ENCODE results near the gene AIP. TPM values are rescaled to one million over a fixed set of nuclear protein-coding genes. Genes with fewer than 3 reads are reported as not detected.

Gene AIP
- total RNA-seq, 2 donors from 2014 or later, result 152 to 186 TPM

DNA sequence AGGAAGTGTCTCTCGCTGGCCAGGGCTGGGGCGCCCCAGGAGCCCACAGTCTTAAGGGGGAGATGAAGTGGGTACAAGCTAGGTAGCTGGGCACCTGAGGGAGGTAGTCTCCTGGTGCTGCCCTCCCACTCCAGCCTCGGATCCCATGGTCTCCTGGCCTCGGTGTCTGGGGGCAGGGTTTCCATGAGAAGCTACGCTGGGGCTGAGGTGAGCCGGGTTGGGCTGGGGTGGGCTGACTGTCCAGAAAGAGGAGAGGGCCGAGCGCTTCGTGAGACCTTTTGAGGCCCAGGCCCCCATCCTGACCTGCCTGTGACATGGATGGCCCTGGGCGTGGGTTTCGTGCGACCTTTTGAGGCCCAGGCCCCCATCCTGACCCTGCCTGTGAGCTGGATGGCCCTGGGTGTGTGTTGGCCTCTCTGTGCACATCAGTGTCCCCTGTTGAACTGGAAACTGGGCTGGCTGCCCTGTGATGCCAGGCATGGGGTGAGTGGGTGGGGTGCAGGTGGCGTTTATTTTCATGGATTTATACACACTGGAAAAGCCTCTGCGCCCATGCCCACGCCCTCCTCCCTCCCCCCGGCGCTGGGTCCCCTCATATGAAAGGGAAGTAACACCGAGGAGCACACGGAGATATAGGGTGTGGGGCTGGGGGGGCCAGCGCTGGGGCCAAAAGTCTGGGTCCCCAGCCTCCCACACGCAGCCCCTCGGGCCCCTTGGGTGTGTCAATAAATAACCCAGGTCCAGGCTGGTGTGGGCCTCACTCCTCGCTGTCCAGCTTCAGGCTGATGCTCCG, 8.6 kb downstream of the AIP start:
- no peaks in the 10 kb centered on the region for H3K27me3 Mint-ChIP-seq
- peaks cover 87% of the 10 kb centered on the region for H3K36me3 Mint-ChIP-seq (ENCODE audit: low read depth)
- H3K4me1 Mint-ChIP-seq, result peaks cover 22% of the 10 kb centered on the region
- peaks cover 2% of the 10 kb centered on the region for H3K9me3 Mint-ChIP-seq
- H3K4me3 Mint-ChIP-seq, result no peak overlapping the region
- peak overlapping the region; percentile 56 for H3K27ac Mint-ChIP-seq
- no peak for ATAC-seq (replicated peaks)

DNA sequence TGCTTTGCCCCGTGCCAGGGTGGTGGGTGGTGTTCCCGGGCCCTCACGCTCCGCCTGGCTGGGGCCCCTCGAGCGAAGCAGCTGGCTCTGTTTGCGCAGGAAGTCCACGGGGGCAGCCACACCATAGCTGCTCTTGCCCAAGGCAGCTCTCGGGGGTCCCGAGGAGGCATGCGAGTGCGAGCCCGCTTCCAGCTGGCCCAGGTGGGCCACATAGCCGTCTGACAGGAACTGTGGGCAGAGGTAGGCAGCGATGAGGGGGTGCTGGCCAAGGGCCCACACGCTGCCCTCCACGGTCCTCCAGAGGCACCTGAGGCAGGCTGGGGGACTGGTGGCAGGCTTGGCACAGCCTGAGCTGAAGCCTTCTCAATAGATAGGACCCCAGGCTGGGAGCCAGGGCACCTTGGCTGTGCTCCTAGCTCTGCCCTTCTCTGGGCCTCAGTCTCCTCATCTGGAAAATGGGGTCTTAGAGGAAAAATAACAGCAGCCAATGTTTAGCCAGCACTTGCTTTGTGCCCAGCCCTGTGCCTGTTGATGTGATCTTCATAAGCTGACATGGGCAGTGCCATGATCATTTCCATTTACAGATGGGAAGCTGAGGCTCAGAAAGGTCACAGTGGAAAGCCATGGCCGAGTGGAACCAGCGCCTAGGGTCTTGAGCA, 9.4 kb downstream of the AIP start:
- no peak for ATAC-seq (replicated peaks)
- Mint-ChIP-seq H3K36me3 (ENCODE audit: low read depth) (peaks cover 87% of the 10 kb centered on the region), H3K9me3 (no peaks in the 10 kb centered on the region), H3K27ac (no peak overlapping the region), H3K4me1 (peaks cover 16% of the 10 kb centered on the region), H3K27me3 (no peaks in the 10 kb centered on the region), H3K4me3 (no peak overlapping the region)

DNA sequence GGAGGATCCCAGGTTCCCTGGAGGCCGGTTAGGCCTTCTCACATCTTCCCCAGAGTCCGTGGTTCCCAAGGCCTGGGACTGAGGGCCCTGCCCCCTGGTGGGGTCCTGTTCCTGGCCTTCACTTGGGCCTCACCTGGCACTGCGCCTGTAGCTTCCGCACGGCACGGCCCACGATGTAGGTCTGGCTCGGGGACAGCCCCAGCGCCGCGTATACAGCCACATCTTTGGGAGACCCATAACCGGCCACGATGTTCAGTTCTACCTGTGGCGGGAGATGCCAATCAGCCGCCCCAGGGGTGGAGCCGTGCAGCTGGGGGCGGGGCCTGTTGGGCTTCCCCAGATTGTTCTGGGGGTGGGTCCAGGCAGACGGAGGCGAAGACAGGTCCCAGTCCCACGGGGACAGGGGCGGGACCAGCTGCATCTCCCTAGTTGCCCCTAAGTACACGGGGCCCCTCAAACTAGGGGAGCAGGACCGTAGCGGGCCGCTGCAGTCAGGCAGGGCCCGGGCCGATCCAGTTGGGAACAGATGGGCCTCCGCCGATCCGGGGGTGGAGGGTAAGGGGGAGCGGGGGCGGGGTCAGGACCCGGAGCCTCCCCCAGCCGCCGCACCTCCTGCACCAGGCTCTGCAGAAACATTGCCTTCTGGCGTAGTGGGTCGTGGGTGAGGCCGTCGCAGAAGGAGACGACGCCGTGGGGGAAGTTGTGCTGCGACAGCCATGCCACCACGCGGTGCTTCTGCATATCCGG, 10.1 kb downstream of the AIP start:
- ATAC-seq (replicated peaks), result peak; percentile 37
- peaks cover 9% of the 10 kb centered on the region for H3K4me1 Mint-ChIP-seq
- H3K9me3 Mint-ChIP-seq, result no peaks in the 10 kb centered on the region
- no peaks in the 10 kb centered on the region for H3K27me3 Mint-ChIP-seq
- no peak overlapping the region for H3K4me3 Mint-ChIP-seq
- H3K36me3 Mint-ChIP-seq (ENCODE audit: low read depth), result peaks cover 87% of the 10 kb centered on the region
- H3K27ac Mint-ChIP-seq, result no peak overlapping the region

DNA sequence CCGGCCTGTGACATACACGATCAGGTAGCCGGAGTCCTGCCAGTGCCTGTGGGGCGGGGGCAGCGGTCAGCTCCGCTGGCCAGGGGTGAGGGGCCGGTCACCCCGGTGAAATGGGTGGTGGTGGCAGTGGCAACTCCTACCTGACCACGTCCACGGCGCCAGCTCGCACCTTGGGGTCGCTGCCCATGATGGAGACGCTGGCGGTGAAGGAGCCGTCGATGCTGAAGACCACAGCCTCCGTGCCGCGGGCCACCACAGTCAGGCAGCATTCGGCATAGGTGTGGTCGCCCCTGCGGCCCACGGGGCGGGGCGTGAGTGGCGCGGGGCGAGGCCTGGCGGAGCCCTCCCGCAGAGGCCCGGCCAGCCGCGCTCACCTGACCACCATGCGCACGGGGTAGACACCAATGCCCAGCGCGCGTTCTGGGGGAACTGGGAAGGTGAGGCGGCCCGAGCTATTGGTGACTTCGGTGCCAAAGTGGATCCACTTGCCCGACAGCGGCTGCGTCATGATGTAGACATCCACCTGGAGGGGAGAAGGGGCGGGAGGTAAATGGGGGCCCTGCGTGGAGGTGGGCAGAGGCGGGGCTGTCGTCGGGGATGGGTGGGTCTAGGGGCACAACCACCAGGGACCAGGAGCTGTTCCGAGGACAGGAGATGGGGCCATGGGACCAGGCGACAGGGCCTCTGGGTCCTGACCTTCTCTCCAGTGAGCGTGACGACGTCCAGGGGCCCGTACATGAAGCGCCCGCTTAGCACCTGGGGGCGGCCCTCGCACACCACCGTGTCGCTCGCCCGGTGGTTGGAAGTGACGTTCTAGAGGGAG, 10.9 kb downstream of the AIP start:
- Mint-ChIP-seq H3K27me3 (no peaks in the 10 kb centered on the region), H3K4me1 (peaks cover 7% of the 10 kb centered on the region), H3K9me3 (no peaks in the 10 kb centered on the region), H3K36me3 (ENCODE audit: low read depth) (peaks cover 87% of the 10 kb centered on the region), H3K27ac (no peak overlapping the region), H3K4me3 (no peak overlapping the region)
- no peak for ATAC-seq (replicated peaks)

DNA sequence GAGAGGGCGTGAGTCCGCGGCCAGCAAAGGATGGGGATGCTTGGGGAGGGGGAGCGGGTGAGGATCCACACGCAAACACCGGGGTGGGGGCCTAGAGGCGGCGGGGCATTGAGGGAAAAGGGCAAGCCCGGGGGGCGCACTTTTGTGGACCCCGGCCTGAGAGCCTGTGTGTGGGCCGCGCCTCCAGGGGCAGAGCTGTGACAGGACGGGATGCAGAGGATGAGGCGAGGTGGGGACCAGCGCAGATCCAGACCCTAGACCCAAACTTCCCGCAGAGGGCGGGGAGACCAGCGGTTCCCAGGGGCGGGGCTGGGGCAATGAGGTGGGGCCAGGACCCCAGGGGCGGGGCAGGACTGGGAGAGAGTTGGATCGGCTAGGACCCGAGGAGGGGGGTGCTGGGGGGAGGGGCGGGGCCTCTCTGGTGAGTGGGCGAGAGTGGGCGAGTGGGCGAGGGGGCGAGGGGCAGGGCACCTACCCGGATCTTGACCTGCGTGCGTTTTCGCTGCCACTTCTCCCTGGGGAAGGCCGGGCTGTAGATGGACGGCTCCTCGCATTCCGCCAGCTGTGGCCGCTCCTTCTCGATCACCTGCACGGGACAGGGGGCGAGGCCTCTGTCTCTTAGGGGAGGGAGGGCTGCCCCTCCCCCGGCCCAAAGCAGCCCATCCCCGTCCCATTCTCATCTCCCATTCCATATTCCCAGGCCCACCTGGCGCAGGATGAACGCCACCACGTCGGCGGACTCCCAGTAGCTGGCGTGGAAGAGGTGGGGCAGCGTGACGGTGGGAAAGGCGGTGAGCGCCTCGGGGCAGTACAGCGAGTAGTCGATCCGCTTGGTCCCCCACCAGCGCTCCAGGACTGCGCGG, 11.8 kb downstream of the AIP start:
- H3K4me3 Mint-ChIP-seq, result no peak overlapping the region
- peaks cover 4% of the 10 kb centered on the region for H3K4me1 Mint-ChIP-seq
- H3K36me3 Mint-ChIP-seq (ENCODE audit: low read depth), result peaks cover 87% of the 10 kb centered on the region
- H3K27me3 Mint-ChIP-seq, result no peaks in the 10 kb centered on the region
- no peak for ATAC-seq (replicated peaks)
- H3K27ac Mint-ChIP-seq, result no peak overlapping the region
- H3K9me3 Mint-ChIP-seq, result no peaks in the 10 kb centered on the region

DNA sequence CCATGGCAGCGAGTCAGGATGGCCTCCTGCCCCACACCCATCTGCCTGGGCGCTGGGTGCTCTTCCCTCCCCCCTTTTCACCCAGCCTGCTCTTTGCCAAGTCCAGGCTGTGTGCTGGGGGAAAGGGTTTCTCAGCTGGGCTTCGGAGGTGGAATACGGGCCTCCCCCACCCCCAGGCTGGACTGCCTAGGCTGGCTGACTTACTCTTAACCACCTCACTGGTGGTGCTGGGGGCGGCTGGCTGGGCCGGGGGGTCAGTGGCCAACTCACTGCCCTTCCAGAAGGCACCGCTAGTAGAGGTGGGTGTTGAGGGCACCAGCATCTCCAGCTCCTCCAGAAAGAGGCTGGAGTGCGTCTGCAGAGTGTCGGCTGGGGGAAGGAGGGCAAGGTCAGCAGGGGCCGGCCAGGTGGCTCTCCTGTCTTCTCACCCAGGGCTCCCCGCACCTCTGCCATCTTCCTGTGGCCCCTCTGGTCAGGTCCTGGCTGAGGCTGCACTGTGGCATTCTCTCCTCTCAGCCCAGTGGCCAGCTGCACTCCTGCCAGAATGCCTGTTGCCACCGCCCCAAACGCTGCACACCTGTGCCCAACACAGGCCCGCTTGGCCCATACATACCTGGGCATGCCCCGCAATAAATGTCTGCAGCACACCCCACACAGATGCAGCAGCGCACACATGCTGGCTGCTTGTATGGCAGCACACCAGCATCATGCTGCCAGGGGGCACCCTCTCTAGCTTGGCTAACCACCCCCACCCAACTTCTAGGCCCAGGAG, 12.6 kb downstream of the AIP start:
- no peaks in the 10 kb centered on the region for H3K9me3 Mint-ChIP-seq
- no peak overlapping the region for H3K4me3 Mint-ChIP-seq
- no peak for ATAC-seq (replicated peaks)
- peaks cover 85% of the 10 kb centered on the region for H3K36me3 Mint-ChIP-seq (ENCODE audit: low read depth)
- H3K27ac Mint-ChIP-seq, result no peak overlapping the region
- H3K27me3 Mint-ChIP-seq, result no peaks in the 10 kb centered on the region
- peaks cover 1% of the 10 kb centered on the region for H3K4me1 Mint-ChIP-seq

DNA sequence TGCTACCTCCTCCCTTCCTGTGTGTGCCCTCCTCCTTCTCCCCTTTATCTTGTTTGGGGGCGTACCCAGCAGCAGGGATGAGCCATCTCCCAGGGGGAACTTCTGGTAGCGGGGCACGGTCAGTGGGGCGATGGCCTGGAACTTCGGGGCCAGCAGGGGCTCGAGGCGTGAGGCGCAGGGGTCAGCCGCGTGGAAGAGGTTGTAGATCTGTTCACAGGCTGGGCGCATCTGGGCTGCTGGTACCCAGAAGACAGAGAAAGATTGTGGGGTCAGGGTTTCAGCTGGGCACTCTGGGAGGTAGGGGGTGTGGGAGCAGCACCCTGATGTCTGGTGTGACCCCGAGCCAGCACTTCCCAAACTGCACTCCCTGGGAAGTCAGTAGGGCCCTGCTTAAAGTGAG, 13.3 kb downstream of the AIP start:
- H3K36me3 Mint-ChIP-seq (ENCODE audit: low read depth), result peaks cover 85% of the 10 kb centered on the region
- H3K9me3 Mint-ChIP-seq, result no peaks in the 10 kb centered on the region
- no peak overlapping the region for H3K4me3 Mint-ChIP-seq
- no peak overlapping the region for H3K27ac Mint-ChIP-seq
- no peaks in the 10 kb centered on the region for H3K27me3 Mint-ChIP-seq
- peaks cover 8% of the 10 kb centered on the region for H3K4me1 Mint-ChIP-seq
- ATAC-seq (replicated peaks), result no peak

DNA sequence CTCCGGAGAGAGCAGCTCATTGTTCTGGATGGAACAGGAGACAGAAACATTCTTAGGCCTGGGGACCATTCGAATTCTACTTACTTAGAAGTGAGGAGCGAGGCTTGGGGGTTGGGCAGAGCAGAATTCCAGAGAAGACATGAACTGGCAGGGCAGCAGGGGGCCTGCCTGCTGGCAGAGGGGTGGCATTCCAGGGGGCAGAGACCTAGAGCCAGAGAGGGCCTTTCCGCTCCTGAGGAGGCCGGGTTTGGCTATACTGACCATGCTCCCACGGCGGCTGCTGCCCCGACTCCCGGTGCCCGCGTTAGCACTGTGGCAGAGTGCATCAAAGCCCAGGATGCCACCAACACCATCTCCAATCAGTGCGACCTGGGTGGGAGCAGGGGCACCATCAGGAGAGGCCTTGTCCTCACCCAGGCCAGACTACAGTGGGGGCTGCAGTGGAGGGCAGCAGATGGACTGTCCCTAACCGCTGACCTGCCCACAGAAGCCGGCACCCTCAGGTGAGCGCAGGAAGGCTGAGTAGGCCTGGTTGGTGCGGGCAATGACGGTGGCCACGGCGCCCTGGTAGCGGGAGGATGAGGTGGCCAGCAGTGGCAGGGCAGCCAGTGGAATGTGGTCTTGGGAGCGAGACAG, 14.9 kb downstream of the AIP start:
- Mint-ChIP-seq H3K4me1 (peaks cover 13% of the 10 kb centered on the region), H3K27ac (no peak overlapping the region), H3K36me3 (ENCODE audit: low read depth) (peaks cover 88% of the 10 kb centered on the region), H3K27me3 (no peaks in the 10 kb centered on the region), H3K9me3 (no peaks in the 10 kb centered on the region), H3K4me3 (no peak overlapping the region)
- no peak for ATAC-seq (replicated peaks)

DNA sequence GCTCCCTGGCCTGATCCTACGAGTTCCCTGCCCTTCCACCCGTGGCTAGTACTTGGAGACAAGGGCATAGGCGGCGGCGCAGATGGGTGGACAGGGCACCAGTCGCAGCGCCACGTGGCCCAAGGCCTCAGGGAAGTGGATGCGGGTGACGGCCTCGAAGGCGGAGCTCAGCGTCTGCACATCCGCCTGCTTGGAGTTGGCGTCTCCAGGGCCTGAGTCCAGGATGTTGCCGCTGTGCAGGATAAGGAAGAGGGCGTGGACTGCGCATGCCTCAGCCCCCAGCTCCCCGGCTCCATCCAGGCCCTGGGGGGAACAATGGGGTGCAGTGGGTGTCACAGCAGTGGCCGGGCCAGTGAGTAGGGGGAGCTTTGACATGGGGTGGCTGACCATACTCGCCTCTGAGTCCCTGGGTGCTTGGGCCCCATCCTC, 15.7 kb downstream of the AIP start:
- peaks cover 18% of the 10 kb centered on the region for H3K4me1 Mint-ChIP-seq
- no peak overlapping the region for H3K4me3 Mint-ChIP-seq
- no peak for ATAC-seq (replicated peaks)
- no peaks in the 10 kb centered on the region for H3K27me3 Mint-ChIP-seq
- H3K9me3 Mint-ChIP-seq, result no peaks in the 10 kb centered on the region
- peaks cover 92% of the 10 kb centered on the region for H3K36me3 Mint-ChIP-seq (ENCODE audit: low read depth)
- no peak overlapping the region for H3K27ac Mint-ChIP-seq

DNA sequence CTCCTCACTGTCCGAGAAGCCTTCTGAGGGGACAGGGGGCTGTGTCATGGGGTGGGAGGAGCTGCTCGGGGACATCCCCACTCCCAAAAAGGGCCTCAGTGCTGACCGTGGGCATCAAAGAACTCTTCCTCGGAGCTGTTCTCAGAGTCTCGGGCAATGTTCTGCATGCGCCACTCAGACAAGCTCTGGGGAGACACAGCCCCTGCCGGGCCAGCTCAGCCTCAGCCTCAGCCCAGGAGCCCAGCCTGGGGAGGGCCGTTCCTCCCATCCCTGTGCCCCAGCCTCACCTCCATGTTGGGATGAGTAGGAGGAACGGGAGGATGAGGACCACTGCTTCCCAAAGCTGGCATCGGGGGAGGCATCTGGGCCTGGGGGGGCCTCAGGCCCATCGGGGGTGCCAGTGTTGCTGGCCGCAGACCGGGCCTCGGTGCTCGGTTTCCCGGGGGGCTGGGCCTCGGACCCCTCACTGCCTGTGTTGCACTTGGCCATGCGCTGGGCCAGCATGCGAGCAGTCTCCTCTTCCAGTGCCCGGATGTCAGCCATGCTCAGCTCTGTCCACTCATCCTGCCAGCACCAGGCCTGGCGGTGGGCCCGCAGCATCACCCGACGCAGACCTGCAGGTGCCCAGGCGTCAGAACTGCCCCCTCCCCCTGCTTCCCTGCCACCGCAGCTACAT, 17.1 kb downstream of the AIP start:
- Mint-ChIP-seq H3K4me1 (peaks cover 18% of the 10 kb centered on the region), H3K9me3 (no peaks in the 10 kb centered on the region), H3K27ac (no peak overlapping the region), H3K4me3 (no peak overlapping the region), H3K27me3 (no peaks in the 10 kb centered on the region), H3K36me3 (ENCODE audit: low read depth) (peaks cover 90% of the 10 kb centered on the region)
- no peak for ATAC-seq (replicated peaks)

DNA sequence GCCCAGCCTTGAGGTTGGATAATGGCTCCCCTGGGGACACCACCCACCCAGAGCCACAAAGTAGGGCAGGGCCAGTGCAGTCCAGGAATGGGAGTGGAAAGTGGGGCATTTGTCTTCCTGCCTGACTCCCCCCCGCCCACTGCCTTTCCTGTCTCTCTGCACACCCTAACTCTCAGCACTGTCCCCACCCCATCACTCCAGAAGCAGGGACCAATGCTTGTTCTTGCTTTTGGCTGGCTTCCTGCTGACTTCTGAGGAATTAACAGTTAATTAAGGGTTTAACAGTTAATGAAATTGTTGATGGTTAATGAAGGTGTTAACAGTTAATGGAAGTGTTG, 17.6 kb downstream of the AIP start:
- Mint-ChIP-seq H3K36me3 (ENCODE audit: low read depth) (peaks cover 91% of the 10 kb centered on the region), H3K27me3 (no peaks in the 10 kb centered on the region), H3K9me3 (no peaks in the 10 kb centered on the region), H3K27ac (peak overlapping the region; percentile 55), H3K4me1 (peaks cover 18% of the 10 kb centered on the region), H3K4me3 (peak overlapping the region; percentile 21)
- ATAC-seq (replicated peaks), result no peak

All from activated T-helper 17 cell treated with anti-CD3 and anti-CD28 coated beads, Interleukin-2, amount 50 U/mL, for 72 hours (primary cell).